Measurements from ENCODE around the gene CDH23. TPM values are rescaled to one million over a fixed set of nuclear protein-coding genes. Genes with fewer than 3 reads are reported as not detected.

Gene CDH23
- total and polyA plus RNA-seq, 10 donors, result 2.0 to 19.9 (median 11.0) TPM

GRCh38 chr10:71737834-71738197, 341.1 kb downstream of the CDH23 start:
- peaks cover 43 to 100% (median 90%) of the 10 kb centered on the region in 6 donors for H3K4me1 ChIP-seq
- no peak overlapping the region for H3K4me3 ChIP-seq
- peaks cover 0 to 5% (median 0%) of the 10 kb centered on the region in 8 donors for H3K9me3 ChIP-seq
- no peak for DNase-seq
- no peak for TF ChIP-seq POLR2AphosphoS5 (IDR thresholded peaks at IDR 0.05)
- no peak for TF ChIP-seq CTCF (IDR thresholded peaks at IDR 0.05 in 8 of 11, conservative IDR thresholded peaks at IDR 0.05 in 3 of 11)
- TF ChIP-seq POLR2A (IDR thresholded peaks at IDR 0.05), result no peak
- H3K27ac ChIP-seq, result peak overlapping the region; percentile 1 to 98 (median 90)
- H3K36me3 ChIP-seq, result peaks cover 0 to 5% (median 0%) of the 10 kb centered on the region in 6 donors
- no peaks in the 10 kb centered on the region for H3K27me3 ChIP-seq (replicated peaks in 1 of 7)
- intact Hi-C loops (cut with DNase I; ENCODE audit: low total_unique reads), result no loop called here
- WGBS, 5 donors, result 23 to 43% (median 30%) methylated on average over 3 of the region's 3 CpGs

GRCh38 chr10:71739358-71739900, 342.7 kb downstream of the CDH23 start:
- peak overlapping the region in 5 of 8 donors; percentile 15 to 98 (median 95) for H3K27ac ChIP-seq
- peaks cover 43 to 100% (median 93%) of the 10 kb centered on the region in 6 donors for H3K4me1 ChIP-seq
- TF ChIP-seq CTCF (IDR thresholded peaks at IDR 0.05 in 8 of 11, conservative IDR thresholded peaks at IDR 0.05 in 3 of 11), result no peak
- TF ChIP-seq POLR2AphosphoS5 (IDR thresholded peaks at IDR 0.05), result peak in 1 of 3 donors; percentile 7
- no peak for TF ChIP-seq POLR2A (IDR thresholded peaks at IDR 0.05)

GRCh38 chr10:71740069-71740653, 343.4 kb downstream of the CDH23 start:
- DNase-seq, result no peak
- 31 to 64% (median 49%) methylated on average over 9 of the region's 9 CpGs for WGBS, 5 donors

More at GRCh38 chr10:71739358-71739900, 342.7 kb downstream of the CDH23 start:
- no peaks in the 10 kb centered on the region for H3K27me3 ChIP-seq (replicated peaks in 1 of 7)
- no peak overlapping the region for H3K4me3 ChIP-seq
- peaks cover 0 to 5% (median 0%) of the 10 kb centered on the region in 6 donors for H3K36me3 ChIP-seq
- WGBS, 5 donors, result 81 to 96% (median 91%) methylated on average over 6 to 8 of the region's 8 CpGs
- peaks cover 0 to 5% (median 0%) of the 10 kb centered on the region in 8 donors for H3K9me3 ChIP-seq
- DNase-seq, result peak; percentile 70
- intact Hi-C loops (cut with DNase I; ENCODE audit: low total_unique reads), result no loop called here

More at GRCh38 chr10:71740069-71740653, 343.4 kb downstream of the CDH23 start:
- Histone ChIP-seq H3K4me3 (no peak overlapping the region), H3K36me3 (peaks cover 0 to 5% (median 0%) of the 10 kb centered on the region in 6 donors), H3K9me3 (peaks cover 0 to 5% (median 0%) of the 10 kb centered on the region in 8 donors), H3K4me1 (peaks cover 38 to 100% (median 92%) of the 10 kb centered on the region in 6 donors), H3K27me3 (replicated peaks in 1 of 7) (no peaks in the 10 kb centered on the region), H3K27ac (peak overlapping the region in 7 of 8 donors; percentile 7 to 98 (median 67))
- TF ChIP-seq CTCF (IDR thresholded peaks at IDR 0.05 in 8 of 11, conservative IDR thresholded peaks at IDR 0.05 in 3 of 11) (peak in 2 of 11 experiments; percentile 26 to 28), POLR2A (IDR thresholded peaks at IDR 0.05) (no peak), POLR2AphosphoS5 (IDR thresholded peaks at IDR 0.05) (peak in 1 of 3 donors; percentile 8)
- intact Hi-C loops (cut with DNase I; ENCODE audit: low total_unique reads), result no loop called here
